HG02885 (cell line): Measurements from ENCODE around the gene CCDC6.
"Not testable (repeated sequence)": the region's sequence is repeated elsewhere in the genome, so short reads cannot be mapped to it uniquely, and the experiment has no call there.

Source experiments
- ATAC-seq: cut with Tn5 transposase; IDR thresholded peaks from one replicate; pipeline ENCODE4 v1.9.1; 2021; ENCODE audit warnings: mild to moderate bottlenecking; ENCODE audit not compliant: unreplicated experiment, poor library complexity

CCDC6 gene

DNA sequence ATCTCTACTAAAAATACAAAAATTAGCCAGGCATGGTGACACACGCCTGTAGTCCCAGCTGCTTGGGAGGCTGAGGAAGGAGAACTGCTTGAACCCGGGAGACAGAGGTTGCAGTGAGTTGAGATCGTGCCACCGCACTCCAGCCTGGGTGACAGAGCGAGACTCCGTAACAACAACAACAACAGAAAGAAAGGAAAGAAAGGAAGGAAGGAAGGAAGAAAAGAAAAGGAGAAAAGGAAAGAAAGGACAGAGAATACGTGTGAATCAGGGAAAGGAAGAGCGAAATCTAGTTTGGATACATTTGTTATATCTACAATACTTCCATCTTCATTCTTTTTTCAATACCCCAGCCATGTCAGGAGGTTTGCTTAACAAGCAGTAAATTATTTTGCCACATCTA, 21.5 kb downstream of the CCDC6 start:
- ATAC-seq, result not testable (repeated sequence)

DNA sequence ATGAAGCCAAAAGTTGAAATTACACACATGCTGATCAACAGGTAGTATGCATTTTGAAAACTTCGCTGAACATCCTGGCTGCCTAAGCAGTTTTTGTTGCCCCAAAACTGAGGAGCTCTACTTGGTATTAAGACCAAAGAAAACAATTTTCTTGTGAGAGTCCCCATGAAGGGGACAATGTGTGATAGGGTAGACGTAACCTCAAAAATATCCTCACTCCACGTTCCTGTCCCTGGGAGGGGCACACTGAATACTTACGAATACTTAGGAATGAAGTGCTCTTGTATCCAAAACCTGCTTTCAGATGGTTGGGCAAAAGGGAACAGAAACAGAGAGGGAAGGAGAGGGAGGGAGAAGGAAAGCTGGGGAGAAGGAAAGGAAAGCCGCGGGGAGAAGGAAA, 24.7 kb downstream of the CCDC6 start:
- no peak for ATAC-seq

DNA sequence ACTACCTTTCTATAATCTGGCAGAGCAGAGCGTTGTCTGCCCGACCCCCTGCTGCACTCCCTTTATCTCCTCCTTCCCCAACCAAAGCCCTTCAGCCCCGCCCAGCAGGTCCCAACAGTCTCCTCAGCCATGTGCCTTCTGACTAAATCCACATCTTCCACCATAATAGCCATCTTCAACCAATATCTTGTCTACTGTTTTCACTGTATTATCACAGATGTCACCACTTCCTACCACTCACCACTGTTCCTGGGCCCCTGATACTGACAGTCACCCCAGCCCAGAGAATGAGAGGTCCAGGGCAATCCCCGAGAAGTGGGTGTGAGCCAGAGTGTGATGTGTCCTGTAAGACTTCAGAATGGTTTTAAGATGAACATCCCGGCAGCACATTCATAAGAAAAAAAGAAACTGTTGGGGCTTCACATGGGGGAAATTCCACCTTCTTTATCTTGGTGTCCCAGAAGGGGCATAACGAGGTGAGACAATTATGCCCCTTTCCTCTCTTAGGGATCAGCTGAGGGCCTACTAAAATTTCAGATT, 25.3 kb downstream of the CCDC6 start:
- ATAC-seq, result peak; percentile 70

DNA sequence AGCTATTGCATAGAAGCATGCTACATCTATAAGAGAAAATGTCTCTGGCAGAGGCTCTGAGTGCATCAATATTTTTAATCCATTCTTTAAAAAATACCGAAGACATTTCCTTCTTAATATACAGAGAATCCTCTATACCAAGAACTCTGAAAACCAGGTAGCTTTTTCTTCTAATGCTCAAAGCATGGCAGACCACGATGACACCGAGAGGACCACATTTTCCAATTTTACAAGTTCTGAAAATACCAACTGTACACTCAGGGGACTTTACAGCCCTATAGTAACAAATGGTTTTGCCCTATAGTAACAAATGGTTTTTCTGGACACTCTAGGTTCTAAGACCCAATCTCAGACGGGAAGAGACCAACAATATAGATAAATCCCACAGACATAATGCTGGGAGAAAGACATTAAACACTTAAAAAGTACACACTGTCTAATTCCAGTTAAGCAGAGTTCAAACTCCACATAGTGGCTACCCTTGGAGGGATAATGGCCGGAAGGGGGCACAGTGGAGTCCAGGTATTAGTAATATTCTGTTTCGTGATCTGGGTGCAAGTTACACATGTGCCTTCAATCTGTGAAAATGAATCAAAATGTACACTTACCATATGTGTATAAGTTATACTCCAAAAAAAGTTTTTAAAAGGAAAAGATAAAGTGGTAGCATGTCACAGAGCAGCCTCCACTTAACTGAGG, 26.2 kb downstream of the CCDC6 start:
- ATAC-seq, result no peak

DNA sequence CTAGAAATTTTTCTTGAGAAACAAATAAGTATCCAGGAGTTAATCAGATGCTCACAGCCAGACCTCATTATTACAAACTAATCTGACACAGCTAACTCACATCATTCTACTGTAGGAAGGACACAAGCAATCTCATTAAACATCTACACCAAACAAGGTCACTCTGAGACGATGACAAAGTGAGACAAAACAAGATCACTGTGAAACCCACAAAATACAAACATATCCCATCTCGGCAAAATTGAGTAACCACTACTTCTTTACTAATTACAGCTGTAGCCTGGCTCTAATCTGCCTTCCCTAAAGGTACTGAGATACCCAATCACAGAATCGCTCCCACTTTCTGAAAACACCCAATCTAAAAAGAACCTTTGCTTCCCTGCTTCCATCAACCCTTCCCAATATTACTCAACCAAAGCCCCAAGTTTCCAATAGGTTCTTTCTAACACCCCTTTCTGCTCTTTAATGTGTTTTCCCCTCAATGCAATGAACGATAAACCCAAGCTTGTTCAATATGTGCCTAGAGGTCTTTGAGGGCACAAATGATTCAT, 26.9 kb downstream of the CCDC6 start:
- peak; percentile 46 for ATAC-seq

DNA sequence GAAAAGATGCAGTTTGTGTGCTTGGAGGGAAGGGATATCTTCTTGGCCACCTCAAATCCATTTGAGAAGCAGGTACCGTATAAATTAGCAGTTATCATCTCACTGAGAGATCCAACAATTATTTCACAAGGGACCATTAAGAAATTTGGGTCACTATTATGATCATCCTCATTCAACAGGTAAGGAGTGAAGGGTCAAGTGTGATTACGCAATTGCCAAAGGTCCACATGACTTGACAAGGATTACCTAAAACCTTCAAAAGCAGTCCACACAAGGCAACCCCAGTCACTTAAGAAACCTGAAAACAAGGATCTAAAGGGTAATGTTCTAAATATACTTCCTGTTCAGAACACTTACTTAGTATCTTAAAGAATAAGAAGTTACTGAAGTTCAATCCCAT, 27.4 kb downstream of the CCDC6 start:
- ATAC-seq, result no peak

DNA sequence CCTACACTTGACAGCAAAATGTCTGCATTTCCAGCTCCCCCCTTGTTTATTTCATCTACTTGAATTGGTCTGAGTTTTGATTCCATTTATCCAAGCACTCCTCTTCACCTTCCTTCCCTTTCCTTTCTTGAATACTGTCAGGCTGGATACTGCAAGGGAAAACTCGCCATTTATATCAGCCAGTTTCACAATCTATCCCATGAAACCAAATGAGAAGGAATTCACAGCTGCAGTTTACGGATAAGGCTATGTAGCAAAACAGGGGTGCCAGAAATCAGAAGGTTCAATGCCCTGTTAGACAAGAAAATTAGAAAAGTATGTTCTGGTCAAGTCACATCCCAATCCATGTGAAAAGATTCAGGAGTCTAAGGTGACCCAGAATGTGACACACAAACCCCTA, 28.1 kb downstream of the CCDC6 start:
- ATAC-seq, result no peak

DNA sequence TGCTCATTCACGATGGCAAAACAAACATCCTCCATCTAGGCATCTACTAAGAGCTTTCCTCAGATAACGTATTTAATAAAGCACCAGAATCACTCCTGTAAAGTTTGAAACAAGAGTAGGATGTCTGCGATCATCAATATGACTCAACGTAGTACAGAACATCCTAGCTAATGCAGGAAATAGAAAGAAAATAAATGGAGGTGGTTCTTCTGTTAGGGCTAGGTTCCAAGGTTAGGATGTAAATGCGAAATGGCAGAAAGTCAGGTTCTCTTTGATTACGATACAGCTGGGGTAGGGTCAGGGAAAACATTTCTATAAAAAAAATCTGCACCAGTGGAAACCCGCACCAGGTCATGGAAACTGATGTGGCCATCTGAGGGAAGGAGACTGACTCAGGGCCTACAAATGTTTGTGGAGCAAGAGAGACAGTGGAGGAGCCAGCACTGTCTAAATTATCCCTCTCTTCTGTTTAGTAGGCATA, 29.1 kb downstream of the CCDC6 start:
- ATAC-seq, result no peak

DNA sequence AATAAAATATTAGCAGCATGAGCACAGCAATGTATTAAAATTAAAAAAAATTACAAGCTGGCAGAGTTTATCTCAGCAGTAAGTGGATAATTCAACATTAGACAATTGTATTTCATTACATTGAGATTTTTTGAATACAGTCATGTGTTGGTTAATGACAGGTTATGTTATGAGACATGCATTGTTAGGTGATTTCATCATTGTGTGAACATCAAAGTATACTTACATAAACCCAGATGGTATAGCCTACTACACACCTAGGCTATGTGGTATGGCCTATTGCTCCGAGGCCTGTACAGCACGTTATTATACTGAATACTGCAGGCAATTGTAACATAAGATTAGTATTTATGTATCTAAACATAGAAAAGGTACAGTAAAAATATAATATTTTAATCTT, 29.7 kb downstream of the CCDC6 start:
- no peak for ATAC-seq

DNA sequence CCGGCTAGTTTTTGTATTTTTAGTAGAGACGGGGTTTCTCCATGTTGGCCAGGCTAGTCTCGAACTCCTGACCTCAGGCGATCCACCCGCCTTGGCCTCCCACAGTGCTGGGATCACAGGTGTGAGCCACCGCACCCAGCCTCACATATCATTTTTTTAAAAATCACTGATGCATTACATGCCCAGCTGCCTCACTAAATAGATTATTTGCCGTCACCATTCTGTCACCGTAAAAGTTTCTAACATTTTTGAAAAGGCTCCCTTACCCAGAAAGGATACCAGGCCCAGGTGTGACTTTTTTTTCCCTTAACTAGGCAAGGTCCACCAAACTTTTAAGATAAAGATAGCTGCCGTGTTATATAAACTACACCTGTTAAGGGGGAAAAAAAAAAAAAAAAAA, 30.1 kb downstream of the CCDC6 start:
- ATAC-seq, result not testable (repeated sequence)

DNA sequence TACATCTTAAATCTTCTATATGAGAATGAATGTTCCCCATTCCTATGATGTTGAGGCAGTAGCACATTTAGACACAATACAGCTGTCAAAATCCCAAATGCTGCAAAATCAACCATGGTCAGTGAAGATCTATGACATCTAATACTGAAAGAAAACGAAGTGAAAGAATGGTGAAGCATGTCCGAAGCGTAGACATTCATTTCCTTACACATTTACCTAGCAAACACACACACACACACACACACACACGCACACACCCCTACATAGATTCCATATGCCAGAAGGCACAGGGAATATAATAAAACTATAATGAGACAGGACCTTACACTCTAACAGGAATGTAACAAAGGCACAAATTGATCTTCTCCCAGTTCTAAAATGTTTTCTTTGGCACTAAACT, 32.5 kb downstream of the CCDC6 start:
- ATAC-seq, result peak; percentile 74

DNA sequence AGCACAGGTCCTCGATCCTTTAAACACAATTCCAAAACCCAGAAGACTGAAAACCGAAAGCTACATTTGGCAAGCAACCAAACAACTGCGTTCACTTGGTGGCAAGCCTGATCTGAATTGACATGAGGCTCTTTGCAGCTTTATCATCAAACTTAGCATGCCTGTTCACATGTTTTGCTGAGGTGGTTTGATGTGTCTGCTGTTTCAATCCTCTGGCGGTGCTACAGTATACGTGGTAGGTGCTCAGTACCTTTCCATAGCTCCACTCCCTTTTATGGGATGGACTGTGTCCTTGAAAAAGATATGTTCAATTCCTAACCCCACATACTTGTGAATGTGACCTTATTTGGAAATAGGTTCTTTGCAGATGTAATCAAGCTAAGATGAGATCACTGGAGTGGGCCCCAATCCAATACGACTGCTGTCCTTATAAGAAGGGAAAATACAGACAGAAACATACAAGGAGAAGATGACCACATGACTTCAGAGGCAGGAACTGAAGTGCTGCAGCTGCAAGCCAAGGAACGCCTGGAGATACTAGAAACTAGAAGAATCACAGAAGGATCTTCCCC, 33.4 kb downstream of the CCDC6 start:
- ATAC-seq, result no peak

DNA sequence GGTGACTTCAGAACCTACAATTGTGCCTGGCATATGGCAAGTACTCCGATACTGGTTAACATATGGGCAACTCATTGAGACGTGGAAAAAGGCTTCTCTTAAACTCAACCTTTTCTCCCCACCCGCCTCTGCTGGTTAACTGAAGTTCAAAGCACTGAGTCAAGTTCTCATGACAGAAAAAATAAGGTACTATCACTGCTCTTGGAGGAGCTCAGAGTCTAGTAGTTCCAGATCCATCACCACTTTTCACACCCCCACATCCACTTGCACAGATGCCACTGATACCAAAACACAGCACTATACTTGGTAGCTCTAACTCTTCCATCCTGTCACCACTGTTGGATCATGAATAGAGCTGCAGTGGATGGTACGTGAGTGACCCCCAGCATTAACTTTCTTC, 36.2 kb downstream of the CCDC6 start:
- ATAC-seq, result no peak

DNA sequence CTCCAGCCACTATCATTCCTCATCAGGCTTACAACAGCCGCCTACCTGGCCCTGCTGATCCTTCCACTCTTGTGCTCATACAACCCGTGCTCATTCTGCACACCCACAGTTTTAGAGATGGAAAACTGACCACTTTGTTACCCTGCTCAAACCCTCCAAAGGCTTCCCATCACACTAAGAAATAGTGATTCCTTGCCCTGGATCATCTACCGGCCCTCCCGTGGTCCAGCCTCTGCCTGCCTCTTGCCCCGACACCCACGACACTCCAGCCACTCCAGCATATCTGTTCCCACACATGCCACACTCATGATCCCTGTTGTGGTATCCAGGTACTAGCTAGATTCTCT, 36.8 kb downstream of the CCDC6 start:
- ATAC-seq, result no peak

DNA sequence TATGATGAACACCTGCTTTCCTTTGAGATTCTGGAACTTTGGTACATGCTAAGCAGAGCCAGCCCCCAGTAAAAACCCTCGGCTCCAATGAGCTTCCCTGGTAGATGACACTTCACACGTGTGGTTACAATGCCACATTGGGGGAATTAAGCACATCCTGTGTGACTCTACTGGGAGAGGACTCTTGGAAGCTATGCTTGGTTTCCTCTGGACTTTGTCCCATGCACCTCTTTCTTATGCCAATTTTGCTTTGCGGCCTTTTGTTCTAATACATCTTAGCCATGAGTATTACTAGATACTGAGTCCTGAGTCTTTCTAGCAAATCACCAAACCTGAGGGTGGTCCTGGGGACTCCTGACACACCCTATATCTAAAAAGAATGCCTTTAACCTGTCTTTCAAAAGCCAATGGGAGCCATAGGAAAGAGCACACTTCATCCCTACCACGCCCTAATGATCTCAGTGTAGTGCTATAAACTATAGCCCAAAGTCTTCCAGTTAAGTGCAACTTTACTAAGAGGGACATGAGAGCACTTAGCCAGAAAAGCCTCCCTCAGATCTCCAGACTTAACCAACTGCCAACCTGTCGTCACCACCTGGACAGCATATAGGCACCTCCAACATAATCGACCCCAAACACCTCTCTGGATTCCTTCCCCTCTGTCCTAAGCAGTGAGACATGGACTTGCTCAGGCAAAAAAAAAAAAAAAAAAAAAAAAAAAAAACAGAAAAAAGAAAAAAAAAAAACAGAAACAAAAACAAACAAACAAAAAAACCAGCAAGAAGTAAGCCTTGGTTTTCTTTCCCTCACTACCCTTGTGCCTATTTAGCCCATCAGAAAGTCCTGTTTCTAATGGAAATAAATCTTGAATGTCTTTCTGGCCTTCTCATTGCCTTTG, 37.4 kb downstream of the CCDC6 start:
- no peak for ATAC-seq

DNA sequence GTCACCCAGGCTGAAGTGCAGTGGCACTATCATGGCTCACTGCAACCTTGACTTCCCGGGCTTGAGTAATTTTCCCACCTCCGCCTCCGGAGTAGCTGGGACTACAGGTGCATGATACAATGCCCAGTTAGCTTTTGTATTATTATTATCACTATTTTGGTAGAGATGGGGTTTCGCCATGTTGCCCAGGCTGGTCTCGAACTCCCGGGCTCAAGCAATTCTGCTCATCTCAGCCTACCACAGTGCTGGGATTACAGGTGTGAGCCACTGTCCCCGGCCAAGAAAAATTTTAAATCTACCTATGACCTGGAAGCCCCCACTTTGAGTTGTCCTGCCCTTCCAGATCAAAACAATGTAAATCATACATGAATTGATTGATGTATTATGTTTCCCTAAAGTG, 38.8 kb downstream of the CCDC6 start:
- no peak for ATAC-seq

DNA sequence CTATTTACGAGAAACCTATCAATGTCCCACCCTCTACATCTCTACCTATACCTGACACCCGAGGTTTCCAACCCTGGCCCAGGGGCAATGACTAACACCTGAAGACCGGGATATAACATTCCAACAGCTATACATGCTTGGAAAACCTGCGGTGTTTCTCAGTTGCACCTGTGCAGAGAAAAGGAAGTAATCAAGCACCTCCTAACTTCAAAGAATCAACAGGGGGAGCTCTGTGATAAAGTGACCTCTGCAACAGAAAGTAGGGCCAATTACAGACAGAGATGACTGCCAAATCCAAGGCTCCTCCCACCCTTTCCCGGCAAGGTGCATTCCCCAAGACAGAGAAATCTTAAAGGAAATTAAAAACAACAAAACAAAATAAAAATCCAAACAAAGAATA, 41.3 kb downstream of the CCDC6 start:
- peak; percentile 85 for ATAC-seq

DNA sequence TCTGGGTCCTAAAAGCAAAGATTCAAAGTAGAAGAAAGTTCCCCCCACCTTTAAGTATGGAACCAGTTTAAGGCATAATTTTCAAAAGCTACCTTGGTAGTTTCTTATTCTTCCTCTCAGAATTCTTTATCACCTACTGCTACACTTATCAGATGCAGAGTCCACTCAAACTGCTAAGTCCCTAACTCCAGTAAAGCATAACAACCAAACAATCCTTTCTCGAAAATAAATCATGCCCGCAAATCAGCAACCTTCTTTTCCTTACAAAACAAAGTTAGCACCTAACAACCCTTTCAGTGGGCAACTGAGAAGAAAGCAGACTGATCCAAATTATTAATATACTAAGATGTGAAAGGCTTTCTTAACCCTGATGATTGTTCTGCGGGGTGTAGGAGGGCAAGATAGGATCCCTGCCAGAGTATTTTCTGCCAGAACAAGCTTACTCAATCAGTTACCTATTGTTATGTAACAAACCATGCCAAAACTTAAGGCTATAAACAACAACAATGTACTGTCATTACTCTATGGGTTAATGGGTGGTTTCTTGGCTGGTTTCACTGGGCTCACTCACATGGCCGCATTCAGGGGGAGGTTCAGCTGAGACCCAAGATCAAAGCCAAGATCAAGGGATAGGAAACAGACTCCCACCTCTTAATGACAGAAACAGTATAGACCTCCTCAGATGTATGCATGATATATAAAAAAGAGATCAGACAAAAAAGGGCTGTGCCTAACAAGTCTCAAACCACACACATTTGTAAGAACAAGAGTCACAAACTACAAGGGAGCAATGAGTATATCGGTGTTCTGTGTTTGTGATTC, 42.0 kb downstream of the CCDC6 start:
- peak; percentile 17 for ATAC-seq

DNA sequence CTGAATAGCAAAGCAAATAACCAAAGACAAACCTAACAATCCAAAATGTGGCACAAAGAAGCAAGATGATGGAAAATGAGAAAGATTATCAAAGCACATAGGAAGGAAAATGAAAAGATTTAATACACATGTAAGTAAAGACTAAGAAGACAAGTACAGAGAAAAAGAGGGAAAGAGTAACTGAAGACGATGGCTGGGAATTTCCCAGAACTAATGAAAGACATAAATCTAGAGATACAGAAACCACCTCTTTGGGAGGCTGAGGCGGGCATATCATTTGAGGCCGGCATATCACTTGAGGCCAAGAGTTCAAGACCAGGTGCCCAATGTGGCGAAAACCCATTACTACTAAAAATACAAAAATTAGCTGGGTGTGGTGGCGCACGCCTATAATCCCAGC, 46.8 kb downstream of the CCDC6 start:
- ATAC-seq, result no peak

DNA sequence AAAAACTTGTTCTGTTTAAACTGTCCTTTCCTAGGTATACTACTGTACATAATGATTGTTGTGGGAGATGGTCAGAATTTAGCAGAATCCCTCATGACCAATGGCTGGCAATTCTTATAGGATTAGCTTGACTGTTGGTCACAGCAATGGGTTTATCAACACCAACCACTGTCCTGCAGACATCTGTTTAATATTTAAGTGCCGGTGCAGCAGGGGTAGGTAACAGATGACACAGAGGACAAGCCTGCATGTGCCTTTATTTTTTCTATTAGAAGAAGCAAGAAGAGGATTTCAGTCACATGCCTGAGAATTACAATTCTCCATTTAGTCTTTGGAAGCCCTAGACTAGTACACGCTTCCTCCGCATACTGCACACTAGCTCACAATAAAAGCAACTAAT, 48.4 kb downstream of the CCDC6 start:
- ATAC-seq, result no peak
